Measurements from ENCODE around the gene CNNM3.

CNNM3 gene

GRCh38 chr2:96838345-96839292 lies 22.6 kb downstream of the CNNM3 start:
- no peak for FAIRE-seq
- no peak for DNase-seq (ENCODE audit: insufficient read length, low spot score)

GRCh38 chr2:96839293-96839874 lies 23.3 kb downstream of the CNNM3 start:
- FAIRE-seq (no peak), DNase-seq (ENCODE audit: insufficient read length, low spot score) (no peak)

- peak; percentile 54 for FAIRE-seq
- DNase-seq (ENCODE audit: insufficient read length, low spot score): no peak
Observed at GRCh38 chr2:96839875-96840850, 24.1 kb downstream of the CNNM3 start.

GRCh38 chr2:96841701-96842495 lies 25.8 kb downstream of the CNNM3 start:
- no peak for DNase-seq (ENCODE audit: insufficient read length, low spot score)
- FAIRE-seq: no peak

- DNase-seq (ENCODE audit: insufficient read length, low spot score) (no peak), FAIRE-seq (peak; percentile 16)
Observed at GRCh38 chr2:96842600-96842999, 26.5 kb downstream of the CNNM3 start.

- FAIRE-seq (no peak), DNase-seq (ENCODE audit: insufficient read length, low spot score) (no peak)
Observed at GRCh38 chr2:96843538-96844268, 27.6 kb downstream of the CNNM3 start, which contains the start of gene ANKRD23. TSS of gene ANKRD23 (minus strand) at chr2:96844021. CDS start at chr2:96843992, 29 bp downstream.

GRCh38 chr2:96844405-96844808 lies 28.3 kb downstream of the CNNM3 start:
- DNase-seq (ENCODE audit: insufficient read length, low spot score) (no peak), FAIRE-seq (no peak)

GRCh38 chr2:96846825-96847224 lies 30.8 kb downstream of the CNNM3 start:
- no peak for DNase-seq (ENCODE audit: insufficient read length, low spot score)
- FAIRE-seq: no peak

GRCh38 chr2:96847586-96847985 lies 31.5 kb downstream of the CNNM3 start:
- FAIRE-seq (no peak), DNase-seq (ENCODE audit: insufficient read length, low spot score) (no peak)

GRCh38 chr2:96848264-96848663 lies 32.2 kb downstream of the CNNM3 start:
- no peak for DNase-seq (ENCODE audit: insufficient read length, low spot score)
- FAIRE-seq: no peak

GRCh38 chr2:96852667-96853066 lies 36.6 kb downstream of the CNNM3 start:
- no peak for FAIRE-seq
- DNase-seq (ENCODE audit: insufficient read length, low spot score): no peak

GRCh38 chr2:96853321-96853720 lies 37.3 kb downstream of the CNNM3 start:
- FAIRE-seq: no peak
- no peak for DNase-seq (ENCODE audit: insufficient read length, low spot score)

GRCh38 chr2:96856776-96857666 lies 41.0 kb downstream of the CNNM3 start:
- peak; percentile 42 for FAIRE-seq
- no peak for DNase-seq (ENCODE audit: insufficient read length, low spot score)

- peak; percentile 100 for DNase-seq (ENCODE audit: insufficient read length, low spot score)
- peak; percentile 95 for FAIRE-seq
Observed at GRCh38 chr2:96857667-96858372, 41.8 kb downstream of the CNNM3 start, which contains the start of gene ANKRD39. TSS of gene ANKRD39 (minus strand) at chr2:96858016. CDS start at chr2:96857987, 29 bp downstream.

GRCh38 chr2:96859099-96859649 lies 43.1 kb downstream of the CNNM3 start:
- FAIRE-seq (peak; percentile 4), DNase-seq (ENCODE audit: insufficient read length, low spot score) (no peak)

- FAIRE-seq (no peak), DNase-seq (ENCODE audit: insufficient read length, low spot score) (no peak)
Observed at GRCh38 chr2:96859681-96860064, 43.6 kb downstream of the CNNM3 start.

All from HTR-8/SVneo (cell line).